Measurements from ENCODE around the gene DHRSX.
"Not testable (repeated sequence)": the region's sequence is repeated elsewhere in the genome, so short reads cannot be mapped to it uniquely, and the experiment has no call there.

Gene DHRSX

DNA sequence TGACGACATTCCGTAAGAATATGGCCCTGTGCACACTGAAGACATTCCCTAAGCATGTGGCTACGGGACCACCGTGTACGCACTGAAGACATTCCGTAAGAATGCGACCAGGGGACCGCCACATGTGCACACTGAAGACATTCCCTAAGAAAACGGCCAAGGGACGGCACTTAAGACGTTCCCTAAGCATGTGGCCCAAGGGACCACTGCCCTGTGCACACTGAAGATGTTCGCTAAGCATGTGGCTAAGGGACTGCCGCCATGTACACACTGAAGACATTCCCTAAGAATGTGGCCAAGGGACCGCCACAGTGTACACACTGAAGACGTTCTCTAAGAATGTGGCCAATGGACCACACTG is 21.4 kb downstream of the DHRSX start:
- no peak for DNase-seq (ENCODE audit: extremely low read depth, insufficient read length)
- no peak overlapping the region for H3K4me3 ChIP-seq (replicated peaks; ENCODE audit: low read depth, low read length)
- TF ChIP-seq, protein P1, sequence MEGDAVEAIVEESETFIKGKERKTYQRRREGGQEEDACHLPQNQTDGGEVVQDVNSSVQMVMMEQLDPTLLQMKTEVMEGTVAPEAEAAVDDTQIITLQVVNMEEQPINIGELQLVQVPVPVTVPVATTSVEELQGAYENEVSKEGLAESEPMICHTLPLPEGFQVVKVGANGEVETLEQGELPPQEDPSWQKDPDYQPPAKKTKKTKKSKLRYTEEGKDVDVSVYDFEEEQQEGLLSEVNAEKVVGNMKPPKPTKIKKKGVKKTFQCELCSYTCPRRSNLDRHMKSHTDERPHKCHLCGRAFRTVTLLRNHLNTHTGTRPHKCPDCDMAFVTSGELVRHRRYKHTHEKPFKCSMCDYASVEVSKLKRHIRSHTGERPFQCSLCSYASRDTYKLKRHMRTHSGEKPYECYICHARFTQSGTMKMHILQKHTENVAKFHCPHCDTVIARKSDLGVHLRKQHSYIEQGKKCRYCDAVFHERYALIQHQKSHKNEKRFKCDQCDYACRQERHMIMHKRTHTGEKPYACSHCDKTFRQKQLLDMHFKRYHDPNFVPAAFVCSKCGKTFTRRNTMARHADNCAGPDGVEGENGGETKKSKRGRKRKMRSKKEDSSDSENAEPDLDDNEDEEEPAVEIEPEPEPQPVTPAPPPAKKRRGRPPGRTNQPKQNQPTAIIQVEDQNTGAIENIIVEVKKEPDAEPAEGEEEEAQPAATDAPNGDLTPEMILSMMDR (IDR thresholded peaks at IDR 0.05; ENCODE audit: insufficient read depth, low read length, poor library complexity, severe bottlenecking): no peak
- H3K27me3 ChIP-seq (replicated peaks; ENCODE audit: control insufficient read depth, insufficient read depth, low read length): no peaks in the 10 kb centered on the region
- H3K36me3 ChIP-seq (ENCODE audit: control insufficient read depth, insufficient read depth, low read length): no peaks in the 10 kb centered on the region; the same call in 1 of the 2 replicates

DNA sequence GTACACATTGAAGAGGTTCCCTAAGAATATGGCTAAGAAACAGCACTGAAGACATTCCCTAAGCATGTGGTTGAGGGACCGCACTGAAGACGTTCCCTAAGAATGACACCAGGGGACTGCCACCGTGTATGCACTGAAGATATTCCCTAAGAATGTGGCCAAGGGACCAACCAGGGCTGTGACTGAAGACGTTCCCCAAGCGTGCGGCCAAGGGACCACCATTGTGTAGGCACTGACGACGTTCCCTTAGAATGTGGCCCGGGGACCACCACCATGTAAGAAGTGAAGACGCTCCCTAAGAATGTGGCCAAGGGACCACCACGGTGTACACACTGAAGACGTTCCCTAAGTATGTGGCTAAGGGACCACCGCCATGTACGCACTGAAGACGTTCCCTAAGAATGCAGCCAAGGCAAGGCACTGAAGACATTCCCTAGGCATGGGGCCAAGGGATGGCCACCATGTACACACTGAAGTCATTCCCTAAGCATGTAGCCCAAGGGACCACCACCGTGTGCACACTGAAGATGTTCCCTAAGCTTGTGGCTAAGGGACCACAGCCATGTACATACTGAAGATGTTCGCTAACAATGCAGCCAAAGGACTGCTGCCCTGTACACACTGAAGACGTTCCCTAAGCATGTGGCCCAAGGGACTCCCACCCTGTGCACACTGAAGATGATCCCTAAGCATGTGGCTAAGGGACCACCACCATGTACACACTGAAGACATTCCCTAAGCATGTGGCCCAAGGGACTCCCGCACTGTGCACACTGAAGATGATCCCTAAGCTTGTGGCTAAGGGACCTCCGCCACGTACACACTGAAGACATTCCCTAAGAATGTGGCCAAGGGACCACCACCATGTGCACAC is 22.0 kb downstream of the DHRSX start:
- Histone ChIP-seq H3K36me3 (ENCODE audit: control insufficient read depth, insufficient read depth, low read length) (no peaks in the 10 kb centered on the region; the same call in 1 of the 2 replicates), H3K27me3 (replicated peaks; ENCODE audit: control insufficient read depth, insufficient read depth, low read length) (no peaks in the 10 kb centered on the region), H3K4me3 (replicated peaks; ENCODE audit: low read depth, low read length) (no peak overlapping the region)
- TF ChIP-seq, protein P1 (IDR thresholded peaks at IDR 0.05; ENCODE audit: insufficient read depth, low read length, poor library complexity, severe bottlenecking): no peak
- no peak for DNase-seq (ENCODE audit: extremely low read depth, insufficient read length)

DNA sequence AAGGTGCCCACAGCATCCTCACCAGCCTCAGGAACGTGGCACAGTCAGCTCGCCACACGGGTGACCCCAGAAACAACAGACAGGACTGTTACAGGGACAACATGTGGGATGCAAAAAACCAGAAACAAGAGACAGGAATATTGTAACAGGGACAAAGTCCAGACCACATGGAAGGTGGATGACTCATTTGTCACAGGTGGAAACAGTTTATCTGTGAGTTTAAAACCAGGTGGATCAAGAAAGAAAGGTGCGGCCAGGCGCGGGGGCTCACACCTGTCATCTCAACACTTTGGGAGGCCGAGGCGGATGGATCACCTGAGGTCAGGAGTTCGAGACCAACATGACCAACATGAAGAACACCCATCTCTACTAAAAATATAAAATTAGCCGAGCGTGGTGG is 23.5 kb downstream of the DHRSX start:
- not testable (repeated sequence) for H3K36me3 ChIP-seq (ENCODE audit: control insufficient read depth, insufficient read depth, low read length); H3K27me3 ChIP-seq (replicated peaks; ENCODE audit: control insufficient read depth, insufficient read depth, low read length); DNase-seq (ENCODE audit: extremely low read depth, insufficient read length); H3K4me3 ChIP-seq (replicated peaks; ENCODE audit: low read depth, low read length)

DNA sequence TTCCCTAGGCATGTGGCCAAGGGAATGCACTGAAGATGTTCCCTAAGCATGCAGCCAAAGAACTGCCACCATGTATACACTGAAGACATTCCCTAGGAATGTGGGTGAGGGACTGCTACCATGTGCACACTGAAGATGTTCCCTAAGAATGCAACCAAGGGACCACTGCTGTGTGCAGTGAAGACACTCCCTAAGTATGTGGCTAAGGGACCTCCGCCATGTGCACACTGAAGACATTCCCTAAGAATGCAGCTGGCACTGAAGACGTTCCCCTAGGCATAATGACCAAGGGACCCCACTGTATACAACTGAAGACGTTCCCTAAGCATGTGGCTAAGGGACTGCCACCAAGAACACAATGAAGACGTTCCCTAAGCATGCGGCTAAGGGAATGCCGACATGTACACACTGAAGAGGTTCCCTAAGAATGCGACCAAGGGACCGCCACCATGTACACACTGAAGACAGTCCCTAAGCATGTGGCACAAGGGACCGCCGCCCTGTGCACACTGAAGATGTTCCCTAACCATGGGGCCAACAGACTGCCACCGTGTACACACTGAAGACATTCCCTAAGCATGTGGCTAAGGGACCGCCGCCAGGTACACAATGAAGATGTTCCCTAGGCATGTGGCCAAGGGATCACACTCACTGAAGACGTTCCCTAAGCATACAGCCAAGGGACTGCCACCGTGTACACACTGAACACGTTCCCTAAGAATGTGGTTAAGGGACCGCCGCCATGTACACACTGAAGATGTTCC is 25.6 kb downstream of the DHRSX start:
- TF ChIP-seq, protein P1 (IDR thresholded peaks at IDR 0.05; ENCODE audit: insufficient read depth, low read length, poor library complexity, severe bottlenecking): no peak
- Histone ChIP-seq H3K36me3 (ENCODE audit: control insufficient read depth, insufficient read depth, low read length) (no peaks in the 10 kb centered on the region; the same call in 1 of the 2 replicates), H3K27me3 (replicated peaks; ENCODE audit: control insufficient read depth, insufficient read depth, low read length) (no peaks in the 10 kb centered on the region), H3K4me3 (replicated peaks; ENCODE audit: low read depth, low read length) (no peak overlapping the region)
- DNase-seq (ENCODE audit: extremely low read depth, insufficient read length): no peak

DNA sequence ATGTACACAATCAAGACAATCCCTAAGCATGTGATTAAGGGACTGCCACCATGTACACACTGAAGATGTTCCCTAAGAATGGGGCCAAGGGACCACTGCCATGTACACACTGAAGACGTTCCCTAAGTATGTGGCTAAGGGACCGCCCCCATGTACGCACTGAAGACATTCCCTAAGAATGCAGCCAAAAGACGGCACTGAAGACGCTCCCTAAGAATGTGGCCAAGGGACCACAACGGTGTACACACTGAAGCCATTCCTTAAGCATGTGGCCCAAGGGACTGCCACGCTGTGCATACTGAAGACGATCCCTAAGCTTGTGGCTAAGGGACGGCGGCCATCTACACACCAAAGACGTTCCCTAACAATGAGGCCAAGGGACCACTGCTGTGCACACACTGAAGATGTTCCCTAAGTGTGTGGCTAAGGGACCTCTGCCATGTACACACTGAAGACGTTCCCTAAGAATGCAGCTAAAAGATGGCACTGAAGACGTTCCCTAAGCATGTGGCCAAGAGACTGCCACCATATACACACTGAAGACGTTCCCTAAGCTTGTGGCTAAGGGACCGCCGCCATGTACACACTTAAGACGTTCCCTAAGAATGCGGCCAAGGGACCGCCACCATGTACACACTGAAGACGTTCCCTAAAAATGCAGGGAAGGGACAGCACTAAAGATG is 26.4 kb downstream of the DHRSX start:
- H3K36me3 ChIP-seq (ENCODE audit: control insufficient read depth, insufficient read depth, low read length): no peaks in the 10 kb centered on the region; the same call in 1 of the 2 replicates
- TF ChIP-seq, protein P1 (IDR thresholded peaks at IDR 0.05; ENCODE audit: insufficient read depth, low read length, poor library complexity, severe bottlenecking): no peak
- DNase-seq (ENCODE audit: extremely low read depth, insufficient read length): no peak
- H3K27me3 ChIP-seq (replicated peaks; ENCODE audit: control insufficient read depth, insufficient read depth, low read length): no peaks in the 10 kb centered on the region
- no peak overlapping the region for H3K4me3 ChIP-seq (replicated peaks; ENCODE audit: low read depth, low read length)

DNA sequence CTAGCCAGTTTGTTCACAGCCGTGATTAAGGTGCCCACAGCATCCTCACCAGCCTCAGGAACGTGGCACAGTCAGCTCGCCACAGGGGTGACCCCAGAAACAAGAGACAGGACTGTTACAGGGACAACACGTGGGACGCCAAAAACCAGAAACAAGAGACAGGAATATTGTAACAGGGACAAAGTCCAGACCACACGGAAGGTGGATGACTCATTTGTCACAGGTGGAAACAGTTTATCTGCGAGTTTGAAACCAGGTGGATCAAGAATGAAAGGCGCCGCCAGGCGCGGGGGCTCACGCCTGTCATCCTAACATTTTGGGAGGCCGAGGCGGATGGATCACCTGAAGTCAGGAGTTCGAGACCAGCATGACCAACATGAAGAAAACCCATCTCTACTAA is 27.7 kb downstream of the DHRSX start:
- not testable (repeated sequence) for H3K27me3 ChIP-seq (replicated peaks; ENCODE audit: control insufficient read depth, insufficient read depth, low read length); DNase-seq (ENCODE audit: extremely low read depth, insufficient read length); H3K36me3 ChIP-seq (ENCODE audit: control insufficient read depth, insufficient read depth, low read length); H3K4me3 ChIP-seq (replicated peaks; ENCODE audit: low read depth, low read length)
